HepG2 (cell line): ENCODE measurements around the gene CTSA. TPM values are rescaled to one million over a fixed set of nuclear protein-coding genes. Genes with fewer than 3 reads are reported as not detected.
A peak's percentile ranks its signal among the peaks of the same experiment; 100 is the strongest.

Experiments
- BRD4 ChIP-seq: sonication (generic); formaldehyde crosslinking; IDR thresholded peaks from 2 replicates; pipeline ENCODE4 v1.4.0; 2020; ENCODE audit warnings: missing genetic modification reagents
- CERS6 ChIP-seq: sonication (generic); formaldehyde crosslinking; IDR thresholded peaks from 2 replicates; pipeline ENCODE4 v1.5.0; 2020; ENCODE audit warnings: missing genetic modification reagents
- HNRNPUL1 ChIP-seq: fragments of 200-400 bp; formaldehyde crosslinking; IDR thresholded peaks from 2 replicates; pipeline ENCODE4 v1.6.1; 2017; ENCODE audit warnings: low read depth, mild to moderate bottlenecking, low read length, moderate library complexity
- MTF2 ChIP-seq: sonication (generic); formaldehyde crosslinking; IDR thresholded peaks from 2 replicates; pipeline ENCODE4 v1.5.0; 2020; ENCODE audit warnings: missing genetic modification reagents, borderline replicate concordance
- MXD3 ChIP-seq: IDR thresholded peaks from 2 replicates; pipeline ENCODE4 v1.6.1; 2016; ENCODE audit warnings: mild to moderate bottlenecking, missing biosample characterization, missing genetic modification reagents
- NFIB ChIP-seq: sonication (generic); formaldehyde crosslinking; IDR thresholded peaks from 2 replicates; pipeline ENCODE4 v1.9.0; 2021; ENCODE audit warnings: missing genetic modification reagents, mild to moderate bottlenecking, borderline replicate concordance
- PITX1 ChIP-seq: sonication (generic); formaldehyde crosslinking; IDR thresholded peaks from 2 replicates; pipeline ENCODE4 v1.5.1; 2020; ENCODE audit warnings: mild to moderate bottlenecking, missing genetic modification reagents
- POLR2G ChIP-seq: fragments of 200-400 bp; formaldehyde crosslinking; IDR thresholded peaks from 2 replicates; pipeline ENCODE4 v1.6.1; 2018; ENCODE audit warnings: mild to moderate bottlenecking, low read depth, low read length, moderate library complexity
- ZBED4 ChIP-seq: sonication (generic); formaldehyde crosslinking; IDR thresholded peaks from 2 replicates; pipeline ENCODE4 v1.4.0; 2020; ENCODE audit warnings: missing genetic modification reagents, borderline replicate concordance
- ZBTB26 ChIP-seq: IDR thresholded peaks from 2 replicates; pipeline ENCODE4 v1.6.1; 2016; ENCODE audit warnings: missing compliant biosample characterization, missing genetic modification reagents, borderline replicate concordance
- ZBTB34 ChIP-seq: sonication (generic); formaldehyde crosslinking; IDR thresholded peaks from 2 replicates; pipeline ENCODE4 v1.8.0; 2022; ENCODE audit warnings: mild to moderate bottlenecking, missing genetic modification reagents
- ZNF124 ChIP-seq: sonication (generic); formaldehyde crosslinking; IDR thresholded peaks from 2 replicates; pipeline ENCODE4 v1.4.0; 2020; ENCODE audit warnings: missing genetic modification reagents
- ZNF703 ChIP-seq: sonication (generic); formaldehyde crosslinking; IDR thresholded peaks from 2 replicates; pipeline ENCODE4 v1.5.1; 2020; ENCODE audit warnings: missing genetic modification reagents, mild to moderate bottlenecking, moderate library complexity, borderline replicate concordance
- ZNF772 ChIP-seq: sonication (generic); formaldehyde crosslinking; IDR thresholded peaks from 2 replicates; pipeline ENCODE4 v1.5.0; 2020; ENCODE audit warnings: mild to moderate bottlenecking, missing genetic modification reagents
- ZNF800 ChIP-seq: sonication (generic); formaldehyde crosslinking; IDR thresholded peaks from 2 replicates; pipeline ENCODE4 v1.4.0; 2020; ENCODE audit warnings: missing genetic modification reagents
- ZNF878 ChIP-seq: sonication (generic); formaldehyde crosslinking; IDR thresholded peaks from 2 replicates; pipeline ENCODE4 v1.8.1; 2023; ENCODE audit warnings: mild to moderate bottlenecking, missing genetic modification reagents, moderate library complexity
- polyA plus RNA-seq, 8 experiments: library from polyadenylated mRNA; depleted of rRNA in 3 of 8; stranded (reverse) in 7 of 8; unstranded in 1 of 8; fragments of >200 nt; fragmentation: Illumina TruSeq in 4 of 8; extraction: Trizol in 4 of 8; gene quantifications; 2 replicates each; pipeline versions ENCODE4 v1.2.1 to v1.2.3, GENCODE V29; 2011 to 2016; ENCODE audit warnings: low read depth in 4 of 8, missing spikeins in 1 of 8, mixed read lengths in 1 of 8; ENCODE audit not compliant: insufficient read depth in 1 of 8
- total RNA-seq, 5 experiments: library from RNA; depleted of rRNA; stranded (reverse); fragments of >200 nt; fragmentation: Illumina TruSeq; extraction: Trizol; gene quantifications; 2 replicates each; pipeline ENCODE4 v1.2.3, GENCODE V29; 2016; ENCODE audit warnings: low read depth in 1 of 5

CTSA gene
- total and polyA plus RNA-seq, 2 of the 13 experiments (the other 11 are each of a cell fraction or from before 2014, with no cell fraction given) = 202 to 231 TPM

GRCh38 chr20:45890077-45890984 lies 804 bp upstream of the CTSA start (continued):
- TF ChIP-seq ZNF800 (no peak; the same call in 1 of the 2 replicates), ZNF124 (CRISPR knock-in tag) (peak; percentile 42; the same call in 1 of the 2 replicates), ZBED4 (CRISPR knock-in tag) (peak; percentile 85), ZNF772 (CRISPR knock-in tag) (no peak), ZBTB26 (CRISPR knock-in tag) (peak; percentile 88; the same call in 1 of the 2 replicates), BRD4 (CRISPR knock-in tag) (peak; percentile 29; the same call in 1 of the 2 replicates), PITX1 (no peak; the same call in 1 of the 2 replicates), NFIB (no peak; the same call in 1 of the 2 replicates), ZBTB34 (CRISPR knock-in tag) (no peak), CERS6 (CRISPR knock-in tag) (no peak), MTF2 (no peak), ZNF878 (CRISPR knock-in tag) (0 out of 2 replicates have a peak, but pooled peaks have one; percentile 56), POLR2G (peak; percentile 74), HNRNPUL1 (no peak), ZNF703 (no peak; the same call in 1 of the 2 replicates), MXD3 (peak; percentile 61; the same call in 1 of the 2 replicates)
